Measurements from ENCODE around the gene CELF3.

CELF3 gene

DNA sequence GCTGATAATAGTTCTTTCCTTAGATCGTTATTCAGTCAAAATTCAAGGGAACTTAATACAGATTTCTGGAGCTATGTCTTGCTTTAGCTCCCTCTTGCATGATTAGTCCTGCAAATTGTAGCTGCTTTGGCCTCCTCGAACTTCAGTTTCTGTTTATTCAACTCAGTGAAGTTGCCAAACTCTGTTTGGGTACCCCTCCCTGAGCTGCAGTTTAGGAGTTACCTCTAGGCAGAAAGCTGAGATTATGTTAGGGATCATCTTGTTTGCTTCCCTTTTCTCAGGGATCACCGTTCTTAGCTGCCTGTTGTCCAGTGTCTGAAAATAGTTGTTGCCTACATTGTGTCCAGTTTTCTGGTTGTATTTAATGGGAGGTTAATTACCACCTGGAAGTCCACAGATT is 61.2 kb downstream of the CELF3 start:
- DNase-seq (ENCODE audit: low read depth), result no peak
- no peak overlapping the region for H3K4me3 ChIP-seq (ENCODE audit: low read length)
- TF ChIP-seq, protein P1, sequence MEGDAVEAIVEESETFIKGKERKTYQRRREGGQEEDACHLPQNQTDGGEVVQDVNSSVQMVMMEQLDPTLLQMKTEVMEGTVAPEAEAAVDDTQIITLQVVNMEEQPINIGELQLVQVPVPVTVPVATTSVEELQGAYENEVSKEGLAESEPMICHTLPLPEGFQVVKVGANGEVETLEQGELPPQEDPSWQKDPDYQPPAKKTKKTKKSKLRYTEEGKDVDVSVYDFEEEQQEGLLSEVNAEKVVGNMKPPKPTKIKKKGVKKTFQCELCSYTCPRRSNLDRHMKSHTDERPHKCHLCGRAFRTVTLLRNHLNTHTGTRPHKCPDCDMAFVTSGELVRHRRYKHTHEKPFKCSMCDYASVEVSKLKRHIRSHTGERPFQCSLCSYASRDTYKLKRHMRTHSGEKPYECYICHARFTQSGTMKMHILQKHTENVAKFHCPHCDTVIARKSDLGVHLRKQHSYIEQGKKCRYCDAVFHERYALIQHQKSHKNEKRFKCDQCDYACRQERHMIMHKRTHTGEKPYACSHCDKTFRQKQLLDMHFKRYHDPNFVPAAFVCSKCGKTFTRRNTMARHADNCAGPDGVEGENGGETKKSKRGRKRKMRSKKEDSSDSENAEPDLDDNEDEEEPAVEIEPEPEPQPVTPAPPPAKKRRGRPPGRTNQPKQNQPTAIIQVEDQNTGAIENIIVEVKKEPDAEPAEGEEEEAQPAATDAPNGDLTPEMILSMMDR (conservative IDR thresholded peaks at IDR 0.05; ENCODE audit: low read depth, low read length), result no peak

DNA sequence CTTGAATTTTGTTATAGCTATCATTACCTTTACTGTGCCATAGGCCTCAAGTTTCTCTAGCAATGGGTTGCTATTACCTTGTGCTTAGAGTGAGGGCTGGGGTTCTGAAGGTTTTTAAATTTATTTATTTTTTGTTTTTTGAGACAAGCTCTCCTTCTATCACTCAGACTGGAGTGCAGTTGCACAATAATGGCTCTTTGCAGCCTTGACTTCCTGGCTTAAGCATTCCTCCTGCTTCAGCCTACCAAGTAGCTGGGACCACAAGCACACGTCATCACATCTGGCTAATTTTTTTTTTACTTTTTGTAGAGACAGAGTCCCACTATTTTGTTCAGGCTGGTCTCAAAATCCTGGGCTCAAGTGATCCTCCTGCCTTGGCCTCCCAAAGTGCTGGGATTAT is 63.2 kb downstream of the CELF3 start:
- H3K4me3 ChIP-seq (ENCODE audit: low read length), result no peak overlapping the region
- DNase-seq (ENCODE audit: low read depth), result no peak
- TF ChIP-seq, protein P1 (conservative IDR thresholded peaks at IDR 0.05; ENCODE audit: low read depth, low read length), result no peak

Measured in retinal pigment epithelial cell (primary cell).